GM15510 (cell line): Measurements from ENCODE around the gene BMP2K.

ENCODE experiments used
- POLR2A ChIP-seq: IDR thresholded peaks from 3 replicates; pipeline ENCODE4 v1.6.1; 2011; ENCODE audit warnings: borderline replicate concordance; ENCODE audit not compliant: insufficient read length; ENCODE audit errors: extremely low read depth

BMP2K gene

DNA sequence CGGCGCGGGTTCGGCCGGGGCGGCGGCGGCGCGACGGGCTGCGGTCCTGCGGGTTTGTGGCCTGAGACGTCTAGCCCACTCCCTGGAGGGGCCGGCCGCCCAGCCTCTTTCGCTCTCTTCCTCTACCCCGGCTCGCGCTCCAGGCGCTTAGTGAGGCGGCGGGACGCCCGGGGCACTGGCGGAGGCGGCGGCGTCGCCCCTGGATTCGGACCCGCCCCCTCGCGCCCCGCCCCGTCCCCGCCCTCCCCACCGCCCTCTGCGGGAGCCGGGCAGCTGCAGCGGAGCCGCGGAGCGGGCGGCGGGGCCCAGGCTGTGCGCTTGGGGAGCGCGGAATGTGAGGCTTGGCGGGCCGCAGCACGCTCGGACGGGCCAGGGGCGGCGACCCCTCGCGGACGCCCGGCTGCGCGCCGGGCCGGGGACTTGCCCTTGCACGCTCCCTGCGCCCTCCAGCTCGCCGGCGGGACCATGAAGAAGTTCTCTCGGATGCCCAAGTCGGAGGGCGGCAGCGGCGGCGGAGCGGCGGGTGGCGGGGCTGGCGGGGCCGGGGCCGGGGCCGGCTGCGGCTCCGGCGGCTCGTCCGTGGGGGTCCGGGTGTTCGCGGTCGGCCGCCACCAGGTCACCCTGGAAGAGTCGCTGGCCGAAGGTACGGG, at the start of gene BMP2K:
Gene BMP2K, plus strand, starts transcription at position 272 of the 650 bp plus-strand sequence. Its CDS starts 194 bp downstream, at position 466.
- TF ChIP-seq POLR2A, result peak; percentile 85

GRCh38 chr4:78726546-78726945, 49.6 kb upstream of the BMP2K start:
- TF ChIP-seq POLR2A, result no peak

GRCh38 chr4:78732332-78733104, 43.6 kb upstream of the BMP2K start:
- TF ChIP-seq POLR2A, result no peak

- no peak for TF ChIP-seq POLR2A
These were observed 41.5 kb upstream of the BMP2K start for GRCh38 chr4:78734441-78735162.

DNA sequence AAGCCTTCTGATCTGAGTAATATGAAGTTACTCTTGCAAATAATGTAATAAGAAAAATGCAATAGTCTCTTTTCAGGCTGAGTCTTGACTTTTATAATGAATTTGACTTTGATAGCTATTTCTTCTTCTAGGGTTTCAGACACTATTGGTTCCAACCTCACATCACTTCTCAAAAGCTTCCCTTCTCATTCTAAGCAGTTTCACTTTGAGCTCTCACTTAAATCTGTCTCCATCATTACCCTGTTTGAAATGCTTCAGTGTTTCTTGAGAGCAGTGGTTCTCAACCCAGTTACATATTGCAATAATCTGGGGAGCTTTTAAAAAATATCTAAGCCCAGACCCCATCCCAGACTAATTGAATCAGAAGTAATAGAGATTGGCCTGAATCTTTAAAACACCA, 40.5 kb upstream of the BMP2K start:
- no peak for TF ChIP-seq POLR2A

DNA sequence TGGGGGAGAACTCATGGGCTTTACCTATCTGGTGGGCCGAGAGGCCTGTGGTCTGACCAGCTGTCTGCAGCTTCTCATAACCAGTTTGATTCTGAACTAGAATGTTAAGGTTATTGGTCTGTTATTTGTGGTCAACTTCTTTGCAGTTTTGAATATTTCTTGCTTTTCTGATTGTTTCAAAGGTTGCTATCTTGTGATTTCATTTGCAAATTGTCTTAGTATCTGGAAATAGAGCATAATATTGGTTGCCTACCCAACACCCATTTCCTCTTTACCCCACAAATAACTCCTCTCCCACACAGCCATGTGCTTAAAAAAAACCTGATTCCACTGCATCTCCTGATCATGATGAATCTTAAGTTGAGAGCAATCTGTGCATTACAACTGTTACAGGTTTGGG, 39.1 kb upstream of the BMP2K start:
- TF ChIP-seq POLR2A, result no peak

DNA sequence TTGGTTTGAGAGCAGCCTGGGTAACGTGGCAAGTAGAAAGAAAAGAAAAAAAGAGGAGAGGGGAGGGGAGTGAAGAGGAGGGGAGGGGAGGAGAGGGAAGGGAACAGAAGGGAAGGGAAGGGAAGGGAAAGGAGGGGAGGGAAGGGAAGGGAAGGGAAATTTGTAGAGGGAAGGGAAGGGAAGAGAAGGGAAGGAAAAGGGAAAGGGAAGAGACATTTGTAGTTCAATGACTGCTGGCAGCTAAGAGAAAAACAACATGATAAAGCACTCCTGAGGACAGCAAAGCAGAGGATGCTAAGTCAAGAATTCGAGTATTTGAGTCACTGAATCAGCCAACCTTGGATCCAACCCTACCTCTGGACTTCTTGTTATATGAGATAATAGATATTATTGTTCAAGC, 38.2 kb upstream of the BMP2K start:
- TF ChIP-seq POLR2A, result no peak

GRCh38 chr4:78742300-78742699, 33.9 kb upstream of the BMP2K start:
- no peak for TF ChIP-seq POLR2A

GRCh38 chr4:78747475-78747922, 28.7 kb upstream of the BMP2K start:
- no peak for TF ChIP-seq POLR2A

DNA sequence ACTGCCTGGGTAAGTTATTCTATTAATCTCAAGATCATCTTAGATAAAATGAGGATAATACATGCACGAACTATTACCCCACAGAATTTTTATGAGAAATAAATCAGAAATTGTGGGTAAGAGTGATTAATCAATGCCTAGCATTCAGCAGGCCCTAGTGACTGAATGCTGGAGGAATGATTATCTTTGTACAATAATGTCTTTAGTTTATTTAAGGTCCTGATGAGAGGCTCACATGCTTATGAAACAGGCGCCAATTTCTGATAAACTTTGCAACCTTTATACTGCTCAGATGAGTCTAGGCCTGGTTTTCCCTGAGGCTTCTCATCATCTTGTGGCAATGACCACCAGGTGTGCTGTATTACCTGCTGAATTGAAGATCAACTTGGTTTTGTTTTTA, 27.8 kb upstream of the BMP2K start:
- TF ChIP-seq POLR2A, result no peak

- no peak for TF ChIP-seq POLR2A
These were observed 26.7 kb upstream of the BMP2K start for GRCh38 chr4:78749258-78749971.

DNA sequence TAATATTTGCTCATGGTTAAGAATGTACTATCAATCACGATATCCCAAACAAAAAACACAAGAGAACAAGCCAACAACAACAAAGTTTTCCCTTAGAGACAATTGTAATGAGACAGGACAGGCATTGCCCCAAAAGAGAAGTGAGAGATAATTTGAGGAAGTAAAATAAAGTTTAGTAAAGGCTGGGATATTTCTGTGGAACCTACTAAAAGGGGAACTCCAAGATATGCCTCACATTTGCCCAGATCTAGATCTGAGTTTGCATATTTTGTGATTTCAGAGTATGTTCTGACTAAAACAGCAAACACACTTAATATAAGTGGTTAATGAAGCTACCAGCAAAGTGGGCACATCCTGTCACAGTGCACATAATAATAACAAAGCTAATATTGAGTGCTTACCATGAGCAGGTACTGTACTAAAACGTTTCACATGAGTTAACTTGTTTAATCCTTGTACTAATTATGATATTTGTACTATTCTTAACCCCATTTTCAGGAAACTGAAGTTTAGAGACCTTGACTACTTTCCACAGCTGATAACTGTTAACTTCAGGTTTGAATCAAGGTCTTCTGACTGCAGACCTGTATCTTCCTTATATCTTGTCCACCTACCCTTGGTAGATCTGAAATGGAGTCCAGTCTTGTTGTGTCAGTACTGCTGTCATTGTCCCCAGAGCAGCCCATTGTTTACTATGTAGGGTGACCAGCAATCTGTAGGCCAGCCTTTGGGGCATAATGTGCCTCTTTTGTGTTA, 26.0 kb upstream of the BMP2K start:
- no peak for TF ChIP-seq POLR2A

GRCh38 chr4:78753091-78753490, 23.1 kb upstream of the BMP2K start:
- TF ChIP-seq POLR2A, result no peak

DNA sequence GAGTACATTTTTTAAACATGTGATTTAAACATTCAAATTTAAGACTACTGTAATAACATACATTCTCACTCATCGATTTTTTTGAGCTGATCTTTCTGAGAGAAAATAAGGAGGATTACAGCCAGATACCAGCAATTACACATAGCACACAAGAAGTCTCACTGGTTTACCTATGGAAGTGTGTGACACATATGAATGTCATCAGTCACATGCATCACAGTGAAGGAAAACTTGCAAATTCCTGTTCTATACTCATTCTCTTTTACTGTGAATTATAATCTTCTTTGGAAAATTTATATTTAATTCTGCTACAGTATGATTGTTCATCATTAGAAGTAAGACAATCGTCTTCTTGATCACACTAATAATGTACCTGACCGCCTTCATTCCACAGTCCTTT, 21.3 kb upstream of the BMP2K start:
- TF ChIP-seq POLR2A, result no peak
